Keratinocyte (primary cell): ENCODE measurements around the gene TAB3. TPM values are rescaled to one million over a fixed set of nuclear protein-coding genes. Genes with fewer than 3 reads are reported as not detected.

Experiments used
- DNase-seq: peaks from one replicate; pipeline ENCODE4 v3.0.0-alpha.2; 2011; ENCODE audit warnings: low read depth, missing footprints, low spot score
- FAIRE-seq: peaks from 2 replicates; lab custom pipeline; 2011; peaks lifted over from hg19 to GRCh38; lab: Jason Lieb, UNC
- H2AFZ ChIP-seq: 2 replicates; pipeline ENCODE4 v1.6.0; 2012; ENCODE audit warnings: low read length, control low read depth, inconsistent platforms; ENCODE audit not compliant: control insufficient read depth
- H3K27ac ChIP-seq: 2 replicates; pipeline ENCODE4 v1.5.1; 2011; ENCODE audit warnings: low read length; ENCODE audit not compliant: control insufficient read depth, insufficient read depth
- H3K27me3 ChIP-seq: 3 replicates; pipeline ENCODE4 v1.6.0; 2011; ENCODE audit warnings: low read length; ENCODE audit not compliant: control insufficient read depth, insufficient read depth; ENCODE audit errors: extremely low read depth
- H3K36me3 ChIP-seq, 2 experiments: 2 replicates in 1 of 2; 3 replicates in 1 of 2; pipeline ENCODE4 v1.5.1; 2011; ENCODE audit warnings: low read length in 2 of 2, mild to moderate bottlenecking in 1 of 2; ENCODE audit not compliant: control insufficient read depth in 2 of 2, insufficient read depth in 2 of 2; ENCODE audit errors: extremely low read depth in 1 of 2
- H3K4me1 ChIP-seq: 3 replicates; pipeline ENCODE4 v1.5.1; 2011; ENCODE audit warnings: low read length; ENCODE audit not compliant: control insufficient read depth, insufficient read depth; ENCODE audit errors: extremely low read depth
- H3K4me2 ChIP-seq: 3 replicates; pipeline ENCODE4 v1.6.0; 2011; ENCODE audit warnings: low read depth, low read length; ENCODE audit not compliant: control insufficient read depth, insufficient read depth; ENCODE audit errors: extremely low read depth
- H3K4me3 ChIP-seq, 3 experiments: fragments of 200-600 bp in 1 of 3; sonication (generic) in 1 of 3; 2 replicates in 2 of 3; 3 replicates in 1 of 3; pipeline ENCODE4 v1.5.1; 2011 to 2016; ENCODE audit warnings: low read length in 3 of 3, mild to moderate bottlenecking in 3 of 3, control low read depth in 2 of 3, inconsistent platforms in 1 of 3, low read depth in 1 of 3, mixed read lengths in 1 of 3, mixed run types in 1 of 3, moderate library complexity in 1 of 3; ENCODE audit not compliant: control insufficient read depth in 2 of 3, insufficient read depth in 2 of 3; ENCODE audit errors: extremely low read depth in 1 of 3
- H3K79me2 ChIP-seq: 2 replicates; pipeline ENCODE4 v1.6.0; 2012; ENCODE audit warnings: low read length; ENCODE audit not compliant: control insufficient read depth, insufficient read depth
- H3K9ac ChIP-seq: 3 replicates; pipeline ENCODE4 v1.6.0; 2011; ENCODE audit warnings: low read length; ENCODE audit not compliant: control insufficient read depth, insufficient read depth; ENCODE audit errors: extremely low read depth
- H3K9me1 ChIP-seq: 3 replicates; pipeline ENCODE4 v1.6.0; 2011; ENCODE audit warnings: low read length; ENCODE audit not compliant: control insufficient read depth, insufficient read depth; ENCODE audit errors: extremely low read depth
- H3K9me3 ChIP-seq: 2 replicates; pipeline ENCODE4 v1.5.1; 2012; ENCODE audit warnings: low read depth, low read length; ENCODE audit not compliant: control insufficient read depth
- H4K20me1 ChIP-seq: 3 replicates; pipeline ENCODE4 v1.6.0; 2011; ENCODE audit warnings: low read length; ENCODE audit not compliant: control insufficient read depth, insufficient read depth; ENCODE audit errors: extremely low read depth
- CTCF ChIP-seq, 3 experiments: IDR thresholded peaks in 1 of 3; conservative IDR thresholded peaks in 1 of 3; optimal IDR thresholded peaks in 1 of 3; 2 replicates in 2 of 3; 3 replicates in 1 of 3; pipeline versions ENCODE3 to v1.5.1; 2011; ENCODE audit warnings: low read length in 3 of 3, mild to moderate bottlenecking in 3 of 3, moderate library complexity in 2 of 3, control low read depth in 1 of 3, inconsistent platforms in 1 of 3; ENCODE audit not compliant: insufficient read depth in 2 of 3; ENCODE audit errors: extremely low read depth in 1 of 3
- EZH2 ChIP-seq: IDR thresholded peaks from one replicate; pipeline ENCODE4 v1.6.1; 2012; ENCODE audit warnings: inconsistent platforms, mild to moderate bottlenecking, low read length, moderate library complexity
- dilution Hi-C: fragments of 300-500 bp; cut with MboI; formaldehyde crosslinking; loops from one replicate; pipeline ENCODE4 v1.7.0; 2020; ENCODE audit warnings: low sequenced_read_pairs; ENCODE audit not compliant: extremely low pct_ligation_motif_present
- polyA plus RNA-seq, 5 experiments: library from polyadenylated mRNA; depleted of rRNA in 3 of 5; stranded (reverse) in 3 of 5; stranded (forward) in 1 of 5; unstranded in 1 of 5; fragments of >200 nt; gene quantifications; 1 replicate in 1 of 5; 2 replicates in 3 of 5; 3 replicates in 1 of 5; pipeline versions ENCODE4 v1.2.1 to v1.2.3, GENCODE V29; 2011 to 2012; ENCODE audit warnings: missing spikeins in 2 of 5, low read depth in 1 of 5, low replicate concordance in 1 of 5

TAB3 gene
- polyA plus RNA-seq, 1 donor (not counting 4 experiments of a cell fraction or from before 2014, with no cell fraction given) = 25.5 TPM

GRCh38 chrX:30814978-30815377 is 74.1 kb downstream of the TAB3 start:
- no peaks in the 10 kb centered on the region for H3K36me3 ChIP-seq
- TF ChIP-seq EZH2 (no peak), CTCF (optimal IDR thresholded peaks at IDR 0.05 in 1 of 3, IDR thresholded peaks at IDR 0.05 in 1 of 3, conservative IDR thresholded peaks at IDR 0.05 in 1 of 3; ENCODE audit: extremely low read depth in 1 of 3, insufficient read depth in 2 of 3, low read length in 3 of 3) (no peak)
- no peak overlapping the region for H3K27ac ChIP-seq
- H3K79me2 ChIP-seq = no peaks in the 10 kb centered on the region
- FAIRE-seq = no peak
- no peak overlapping the region for H2AFZ ChIP-seq
- no peaks in the 10 kb centered on the region for H3K9me3 ChIP-seq
- no peaks in the 10 kb centered on the region for H4K20me1 ChIP-seq
- no peak for DNase-seq
- no peaks in the 10 kb centered on the region for H3K4me1 ChIP-seq
- H3K27me3 ChIP-seq = no peaks in the 10 kb centered on the region
- H3K4me2 ChIP-seq = no peak overlapping the region
- no peak overlapping the region for H3K4me3 ChIP-seq
- H3K9ac ChIP-seq = no peak overlapping the region
- dilution Hi-C loops = no loop called here
- H3K9me1 ChIP-seq = no peaks in the 10 kb centered on the region

DNA sequence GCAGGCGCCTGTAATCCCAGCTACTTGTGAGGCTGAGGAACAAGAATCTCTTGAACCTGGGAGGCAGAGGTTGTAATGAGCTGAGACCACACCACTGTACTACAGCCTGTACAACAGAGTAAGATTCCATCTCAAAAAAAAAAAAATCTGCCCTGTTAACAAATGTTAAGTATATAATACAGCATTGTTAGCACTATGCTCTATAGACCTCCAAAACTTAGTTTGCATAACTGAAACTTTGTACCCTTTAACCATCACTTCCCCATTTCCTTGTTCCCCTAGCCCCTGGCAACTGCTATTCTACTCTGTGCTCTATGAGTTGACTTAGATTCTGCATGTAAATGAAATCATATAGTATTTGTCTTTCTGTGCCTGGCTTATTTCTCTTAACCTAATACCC is 76.7 kb downstream of the TAB3 start:
- Histone ChIP-seq H4K20me1 (no peaks in the 10 kb centered on the region), H3K27ac (no peak overlapping the region), H2AFZ (no peak overlapping the region), H3K9ac (no peak overlapping the region), H3K4me2 (no peak overlapping the region), H3K36me3 (no peaks in the 10 kb centered on the region), H3K79me2 (no peaks in the 10 kb centered on the region), H3K4me3 (no peak overlapping the region), H3K4me1 (no peaks in the 10 kb centered on the region), H3K27me3 (no peaks in the 10 kb centered on the region), H3K9me1 (no peaks in the 10 kb centered on the region), H3K9me3 (no peaks in the 10 kb centered on the region)
- dilution Hi-C loops = no loop called here
- DNase-seq (no peak), FAIRE-seq (no peak)
- TF ChIP-seq CTCF (optimal IDR thresholded peaks at IDR 0.05 in 1 of 3, IDR thresholded peaks at IDR 0.05 in 1 of 3, conservative IDR thresholded peaks at IDR 0.05 in 1 of 3; ENCODE audit: extremely low read depth in 1 of 3, insufficient read depth in 2 of 3, low read length in 3 of 3) = no peak
- TF ChIP-seq EZH2 = no peak
